Skeletal muscle tissue (tissue), 4 donors: Measurements from ENCODE around the gene PLPPR3. TPM values are rescaled to one million over a fixed set of nuclear protein-coding genes. Genes with fewer than 3 reads are reported as not detected.

ENCODE experiments used
- H3K27ac ChIP-seq: one replicate; pipeline ENCODE4 v1.7.0; 2013; ENCODE audit warnings: mild to moderate bottlenecking, low read depth, low read length, inconsistent platforms
- H3K27me3 ChIP-seq, 3 donors: one replicate each; pipeline ENCODE4 v1.7.0; 2013; ENCODE audit warnings: low read length in 3 of 3; ENCODE audit not compliant: control insufficient read depth in 3 of 3, insufficient read depth in 3 of 3
- H3K36me3 ChIP-seq, 3 donors: one replicate each; pipeline ENCODE4 v1.7.0; 2013; ENCODE audit warnings: low read length in 3 of 3; ENCODE audit not compliant: control insufficient read depth in 3 of 3, insufficient read depth in 3 of 3
- H3K4me1 ChIP-seq, 3 donors: one replicate each; pipeline ENCODE4 v1.7.0; 2013; ENCODE audit warnings: low read length in 3 of 3, mild to moderate bottlenecking in 3 of 3; ENCODE audit not compliant: control insufficient read depth in 3 of 3, insufficient read depth in 3 of 3
- H3K4me3 ChIP-seq, 3 donors: one replicate each; pipeline ENCODE4 v1.7.0; 2013; ENCODE audit warnings: low read length in 3 of 3
- H3K9ac ChIP-seq, 3 donors: one replicate each; pipeline ENCODE4 v1.7.0; 2013; ENCODE audit warnings: low read length in 3 of 3, mild to moderate bottlenecking in 3 of 3, moderate library complexity in 2 of 3, low read depth in 1 of 3
- H3K9me3 ChIP-seq, 3 donors: one replicate each; pipeline ENCODE4 v1.7.0; 2013; ENCODE audit warnings: low read length in 3 of 3; ENCODE audit not compliant: control insufficient read depth in 3 of 3
- total RNA-seq: library from RNA; depleted of rRNA; stranded (reverse); fragments of >200 nt; gene quantifications from one replicate; pipeline ENCODE4 v1.2.3, GENCODE V29; 2014
- donor health status: Osteomylitis.

Gene PLPPR3
- total RNA-seq, 1 donor from 2014 or later = 0.52 TPM

GRCh38 chr19:810077-810855 lies 11.5 kb downstream of the PLPPR3 start:
- no peak overlapping the region for H3K4me3 ChIP-seq
- H3K27ac ChIP-seq = no peak overlapping the region
- H3K36me3 ChIP-seq = peaks cover 49 to 54% (median 50%) of the 10 kb centered on the region in 3 donors
- H3K9ac ChIP-seq = no peak overlapping the region
- no peaks in the 10 kb centered on the region for H3K4me1 ChIP-seq
- no peaks in the 10 kb centered on the region for H3K27me3 ChIP-seq
- H3K9me3 ChIP-seq = no peaks in the 10 kb centered on the region

- peaks cover 60 to 73% (median 67%) of the 10 kb centered on the region in 3 donors for H3K36me3 ChIP-seq
Measured at GRCh38 chr19:808423-808775, 13.4 kb downstream of the PLPPR3 start.

GRCh38 chr19:807627-808422 lies 13.9 kb downstream of the PLPPR3 start:
- Histone ChIP-seq H3K4me1 (peaks cover 9 to 15% (median 10%) of the 10 kb centered on the region in 3 donors), H3K27me3 (no peaks in the 10 kb centered on the region), H3K27ac (no peak overlapping the region), H3K9me3 (no peaks in the 10 kb centered on the region), H3K9ac (no peak overlapping the region), H3K4me3 (no peak overlapping the region), H3K36me3 (peaks cover 60 to 74% (median 70%) of the 10 kb centered on the region in 3 donors)

More at GRCh38 chr19:808423-808775, 13.4 kb downstream of the PLPPR3 start:
- H3K9me3 ChIP-seq = no peaks in the 10 kb centered on the region
- H3K9ac ChIP-seq = no peak overlapping the region
- no peak overlapping the region for H3K4me3 ChIP-seq
- H3K27ac ChIP-seq = no peak overlapping the region
- no peaks in the 10 kb centered on the region for H3K27me3 ChIP-seq
- H3K4me1 ChIP-seq = peaks cover 4 to 9% (median 5%) of the 10 kb centered on the region in 3 donors

- Histone ChIP-seq H3K9ac (no peak overlapping the region), H3K4me1 (peaks cover 19 to 24% (median 19%) of the 10 kb centered on the region in 3 donors), H3K27me3 (no peaks in the 10 kb centered on the region), H3K4me3 (no peak overlapping the region), H3K9me3 (no peaks in the 10 kb centered on the region), H3K36me3 (peaks cover 57 to 72% (median 70%) of the 10 kb centered on the region in 3 donors), H3K27ac (no peak overlapping the region)
Measured at GRCh38 chr19:806815-807421, 14.8 kb downstream of the PLPPR3 start.

- Histone ChIP-seq H3K27ac (no peak overlapping the region), H3K36me3 (peaks cover 53 to 63% (median 61%) of the 10 kb centered on the region in 3 donors), H3K9me3 (no peaks in the 10 kb centered on the region), H3K9ac (no peak overlapping the region), H3K4me1 (peaks cover 29 to 34% (median 30%) of the 10 kb centered on the region in 3 donors), H3K4me3 (no peak overlapping the region), H3K27me3 (no peaks in the 10 kb centered on the region)
Measured at GRCh38 chr19:805600-806550, 15.9 kb downstream of the PLPPR3 start.

- Histone ChIP-seq H3K9ac (no peak overlapping the region), H3K4me3 (no peak overlapping the region), H3K36me3 (peaks cover 50 to 59% (median 58%) of the 10 kb centered on the region in 3 donors), H3K9me3 (no peaks in the 10 kb centered on the region), H3K27me3 (no peaks in the 10 kb centered on the region), H3K27ac (no peak overlapping the region), H3K4me1 (peaks cover 36 to 41% (median 37%) of the 10 kb centered on the region in 3 donors)
Measured at GRCh38 chr19:805166-805551, 16.6 kb downstream of the PLPPR3 start.

- Histone ChIP-seq H3K4me3 (no peak overlapping the region), H3K9ac (no peak overlapping the region), H3K27me3 (no peaks in the 10 kb centered on the region), H3K9me3 (no peaks in the 10 kb centered on the region), H3K27ac (no peak overlapping the region), H3K4me1 (peaks cover 42 to 46% (median 43%) of the 10 kb centered on the region in 3 donors), H3K36me3 (peaks cover 46 to 59% (median 53%) of the 10 kb centered on the region in 3 donors)
Measured at GRCh38 chr19:804419-805165, 17.2 kb downstream of the PLPPR3 start.

GRCh38 chr19:803686-804418 lies 17.9 kb downstream of the PLPPR3 start:
- peak overlapping the region in 1 of 3 donors; percentile 40 for H3K9ac ChIP-seq
- H3K27ac ChIP-seq = no peak overlapping the region
- H3K4me1 ChIP-seq = peaks cover 49 to 54% (median 50%) of the 10 kb centered on the region in 3 donors
- peaks cover 48 to 54% (median 50%) of the 10 kb centered on the region in 3 donors for H3K36me3 ChIP-seq
- no peak overlapping the region for H3K4me3 ChIP-seq
- H3K9me3 ChIP-seq = no peaks in the 10 kb centered on the region
- no peaks in the 10 kb centered on the region for H3K27me3 ChIP-seq
